Measurements from ENCODE around the gene IGSF9.

Gene IGSF9

GRCh38 chr1:159973350-159973940, 28.0 kb upstream of the IGSF9 start:
- FAIRE-seq: no peak

- FAIRE-seq: no peak
These were observed 27.2 kb upstream of the IGSF9 start for GRCh38 chr1:159972443-159973205.

GRCh38 chr1:159970932-159971342, 25.5 kb upstream of the IGSF9 start:
- FAIRE-seq: no peak

GRCh38 chr1:159968901-159969300, 23.5 kb upstream of the IGSF9 start:
- FAIRE-seq: no peak

- no peak for FAIRE-seq
These were observed 19.9 kb upstream of the IGSF9 start for GRCh38 chr1:159965263-159965662.

- FAIRE-seq: no peak
These were observed 18.7 kb upstream of the IGSF9 start for GRCh38 chr1:159964144-159964543.

- no peak for FAIRE-seq
These were observed 16.8 kb upstream of the IGSF9 start for GRCh38 chr1:159962176-159962575.

- FAIRE-seq: no peak
These were observed 16.2 kb upstream of the IGSF9 start for GRCh38 chr1:159961636-159962035.

- FAIRE-seq: no peak
These were observed 15.4 kb upstream of the IGSF9 start for GRCh38 chr1:159960721-159961381.

- no peak for FAIRE-seq
These were observed 14.0 kb upstream of the IGSF9 start for GRCh38 chr1:159959451-159959850.

GRCh38 chr1:159958719-159959380, 13.4 kb upstream of the IGSF9 start:
- no peak for FAIRE-seq

GRCh38 chr1:159957824-159958268, 12.4 kb upstream of the IGSF9 start:
- FAIRE-seq: no peak

- FAIRE-seq: no peak
These were observed 10.0 kb upstream of the IGSF9 start for GRCh38 chr1:159955456-159955855.

- FAIRE-seq: no peak
These were observed 8.4 kb upstream of the IGSF9 start, which contains the start of gene SLAMF9 for GRCh38 chr1:159953536-159954515. Gene SLAMF9 (minus strand): TSS chr1:159954237. CDS start chr1:159954137, 100 bp downstream.

GRCh38 chr1:159952932-159953331, 7.5 kb upstream of the IGSF9 start:
- no peak for FAIRE-seq

- no peak for FAIRE-seq
These were observed 6.1 kb upstream of the IGSF9 start for GRCh38 chr1:159951551-159951950.

- FAIRE-seq: no peak
These were observed 5.6 kb upstream of the IGSF9 start for GRCh38 chr1:159951016-159951415.

GRCh38 chr1:159949981-159950381, 4.6 kb upstream of the IGSF9 start:
- FAIRE-seq: no peak

- no peak for FAIRE-seq
These were observed 3.7 kb upstream of the IGSF9 start for GRCh38 chr1:159949123-159949522.

GRCh38 chr1:159947942-159948341, 2.5 kb upstream of the IGSF9 start:
- FAIRE-seq: no peak

- no peak for FAIRE-seq
These were observed 1.1 kb upstream of the IGSF9 start for GRCh38 chr1:159946242-159947187.

Data from G401.6 (cell line).